Measurements from ENCODE around the gene SLCO2A1.

Gene SLCO2A1

DNA sequence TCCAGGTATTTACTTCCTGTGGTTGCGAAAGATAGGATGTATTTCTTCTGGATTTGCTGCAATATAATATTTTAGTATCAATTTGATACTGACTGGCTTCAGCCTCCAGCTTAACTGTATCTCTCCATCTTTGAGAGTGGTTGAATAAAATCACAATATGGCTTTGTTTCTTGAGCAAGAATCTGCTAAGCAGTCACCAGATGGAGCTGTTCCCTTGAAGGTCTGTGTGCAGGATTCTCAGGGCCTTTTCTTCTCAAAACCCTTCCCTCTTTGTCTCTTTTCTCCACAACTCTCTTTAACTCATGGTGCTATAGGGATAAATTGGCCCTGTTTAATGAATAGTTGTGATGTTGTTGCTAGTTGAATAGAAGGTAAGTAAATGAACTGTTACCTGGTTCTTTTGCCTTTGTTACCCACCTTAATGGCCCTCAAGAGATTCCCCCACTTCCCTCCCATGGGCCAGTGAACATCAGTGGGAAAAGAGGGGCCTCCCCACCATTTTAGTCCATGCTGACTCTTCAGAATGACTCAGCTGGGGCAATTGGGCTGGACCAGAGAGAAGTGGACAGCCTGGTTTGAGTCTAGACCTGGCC, 99.3 kb downstream of the SLCO2A1 start:
- no peak for DNase-seq

DNA sequence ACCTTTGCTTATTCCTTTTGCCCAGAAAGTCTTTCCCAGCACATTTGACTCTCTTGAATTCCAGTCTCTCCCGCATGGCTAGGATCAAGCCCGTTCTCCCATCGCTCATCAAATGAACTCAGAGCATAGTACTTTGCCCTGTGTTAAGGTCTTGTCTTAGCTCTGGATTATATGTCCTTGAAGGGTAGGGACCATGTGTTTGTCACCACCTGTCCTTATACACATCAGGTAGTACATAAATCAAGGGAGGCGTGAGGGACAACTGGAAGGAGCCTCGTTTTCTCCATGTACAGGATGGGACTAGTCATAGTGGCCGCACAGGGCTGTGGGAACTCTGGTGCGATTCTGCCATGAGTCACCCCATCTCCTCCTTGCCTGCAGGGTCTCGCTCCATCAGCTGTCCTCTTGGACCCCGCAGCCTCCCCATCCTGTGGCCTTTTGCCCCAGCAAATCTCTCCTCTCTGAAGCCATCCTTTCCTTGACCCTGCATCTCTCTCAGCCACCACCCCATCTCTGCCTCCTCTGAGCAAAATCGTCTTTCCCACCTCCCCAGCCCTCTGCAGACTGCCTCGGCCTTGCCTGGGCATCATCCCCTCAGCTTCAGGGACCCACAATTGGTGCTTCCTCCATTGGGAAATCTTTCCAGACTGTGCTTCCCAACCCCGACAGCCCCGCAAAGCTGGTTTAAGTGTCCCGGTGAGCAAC, 100.7 kb downstream of the SLCO2A1 start:
- DNase-seq = no peak

DNA sequence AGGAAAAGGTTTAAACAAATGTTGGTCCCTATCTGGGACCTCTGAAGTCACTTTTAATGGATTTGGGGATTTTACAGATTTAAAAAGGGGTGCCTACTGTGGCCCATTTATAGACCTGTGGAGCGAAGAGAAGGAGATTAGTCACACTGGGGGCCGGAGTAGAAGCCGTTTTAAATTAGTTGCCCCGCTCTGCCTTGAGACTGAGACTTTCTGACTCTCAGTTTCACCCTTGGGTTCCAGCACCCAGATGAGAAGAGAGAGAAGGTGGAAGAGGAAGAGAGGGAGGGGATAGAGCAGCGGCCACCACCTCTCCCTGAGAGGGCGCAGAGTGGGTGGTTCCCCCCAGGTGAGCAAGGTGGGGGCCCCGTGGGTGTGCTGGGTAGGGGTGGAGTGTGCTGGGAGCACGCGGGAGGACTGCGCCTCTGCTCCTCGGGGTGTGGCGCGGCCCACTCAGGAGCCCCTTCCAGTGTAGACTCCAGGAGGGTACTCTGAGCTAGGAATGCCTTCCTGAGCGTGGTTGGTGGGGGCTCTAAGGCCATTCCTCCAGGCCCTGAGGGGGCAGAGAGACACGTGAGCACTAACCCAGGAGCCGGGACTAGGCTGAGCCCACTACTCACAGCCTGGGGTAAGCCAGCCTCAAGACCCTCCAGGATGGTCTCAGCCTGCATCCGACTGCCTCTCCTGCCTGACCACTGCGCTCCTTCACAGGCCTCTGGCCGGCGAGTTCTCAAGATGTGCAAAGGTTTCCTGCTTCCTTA, 101.4 kb downstream of the SLCO2A1 start:
- no peak for DNase-seq

DNA sequence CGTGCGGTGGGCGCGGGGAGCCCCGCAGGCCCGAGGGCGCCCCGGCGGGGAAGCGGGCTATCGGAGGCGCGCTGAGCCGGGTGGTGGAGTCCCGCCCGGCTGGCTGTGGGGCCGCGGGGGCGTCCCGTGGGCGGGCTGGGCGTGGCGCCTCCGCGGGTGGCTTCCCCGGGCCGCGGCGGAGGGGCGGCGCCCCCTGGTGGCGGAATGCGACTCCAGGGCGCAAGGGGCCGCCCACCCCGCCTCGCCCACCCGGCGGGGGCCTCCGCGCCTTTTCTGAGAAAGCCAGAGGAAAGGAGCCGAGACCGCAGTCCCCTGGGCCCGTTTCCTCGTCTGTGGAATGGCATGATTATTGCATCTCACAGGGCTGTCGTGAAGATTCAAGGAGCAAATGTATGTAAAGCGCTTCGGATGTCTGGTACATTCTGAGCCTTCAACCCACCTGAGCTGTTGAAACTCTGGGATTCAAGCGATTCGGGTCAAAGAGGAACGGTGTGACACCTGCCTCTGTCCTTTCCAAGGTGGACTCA, 102.1 kb downstream of the SLCO2A1 start:
- peak; percentile 80 for DNase-seq

DNA sequence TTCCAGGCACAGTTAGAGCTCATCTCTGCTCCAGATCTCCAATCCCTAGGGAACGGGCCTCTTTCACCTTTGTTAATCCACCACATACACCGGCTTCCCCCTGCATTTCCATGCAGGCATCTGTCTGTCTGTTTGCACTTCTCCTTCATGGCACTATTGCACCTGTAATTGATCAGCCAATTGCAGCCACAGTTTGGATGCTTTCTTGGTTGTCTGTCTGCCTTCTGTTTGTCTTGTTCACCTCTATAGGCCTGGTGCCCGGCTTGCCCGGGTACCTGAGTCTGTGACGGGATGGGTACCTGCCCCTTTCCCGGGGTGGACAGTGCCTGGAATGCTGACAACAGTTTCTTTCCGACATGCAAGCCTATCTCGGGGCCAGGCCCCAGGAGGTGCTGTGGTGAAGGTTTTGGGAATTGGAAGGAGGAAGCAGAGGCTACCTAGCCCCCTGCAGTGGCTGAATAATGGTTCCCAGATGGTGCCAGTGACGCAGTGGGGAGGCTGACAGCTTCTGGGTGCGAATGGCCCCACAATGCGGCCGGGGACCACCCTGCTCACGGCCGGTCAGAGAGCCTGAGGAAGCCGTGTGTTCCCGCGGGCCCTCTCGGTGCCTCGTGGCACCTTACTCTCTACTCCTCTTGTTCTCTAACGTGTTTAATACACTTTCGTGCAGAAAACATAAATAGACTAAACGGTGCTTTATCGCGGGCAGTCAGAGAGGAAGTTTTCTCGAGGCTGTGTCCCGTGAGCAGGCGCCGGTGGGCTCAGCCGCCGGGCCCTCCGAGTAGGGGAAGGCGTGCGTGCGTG, 102.8 kb downstream of the SLCO2A1 start:
- DNase-seq = no peak

DNA sequence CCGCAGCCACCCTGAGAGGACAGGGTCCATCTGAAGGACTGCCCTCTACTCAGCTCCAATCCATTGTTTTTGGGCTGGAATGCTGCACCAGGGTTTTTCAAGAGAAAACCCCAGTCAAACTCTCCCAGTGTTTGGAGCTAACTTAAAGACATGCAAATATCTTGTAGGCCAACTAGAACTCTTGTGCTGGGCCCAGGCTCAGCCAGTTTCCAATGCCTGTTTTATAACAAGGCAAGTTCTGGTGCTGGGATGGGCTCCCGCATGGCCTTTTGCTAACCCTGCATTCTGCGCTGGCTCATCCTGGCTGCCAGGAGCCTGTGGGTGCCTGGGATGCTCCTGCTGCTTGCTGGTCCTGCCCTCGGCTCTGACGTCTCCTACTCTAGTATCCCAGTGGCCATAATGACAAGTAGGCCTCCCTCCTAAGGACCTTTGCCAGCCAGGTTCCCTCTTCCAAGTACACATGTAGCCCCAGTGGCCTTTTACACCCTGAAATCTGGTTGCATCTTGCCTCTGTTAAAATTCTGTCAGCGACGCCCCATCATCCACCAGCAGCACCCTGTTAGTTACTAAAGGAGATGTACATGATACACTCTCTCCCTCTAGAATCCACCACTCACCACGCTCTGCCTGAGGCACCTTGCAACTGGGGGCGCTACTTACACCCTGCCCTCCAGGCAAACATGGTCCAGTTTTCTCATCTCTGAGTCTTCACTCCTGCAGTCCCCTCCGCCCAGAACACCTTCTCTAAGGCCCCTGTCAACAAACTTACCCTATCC, 103.6 kb downstream of the SLCO2A1 start:
- no peak for DNase-seq

DNA sequence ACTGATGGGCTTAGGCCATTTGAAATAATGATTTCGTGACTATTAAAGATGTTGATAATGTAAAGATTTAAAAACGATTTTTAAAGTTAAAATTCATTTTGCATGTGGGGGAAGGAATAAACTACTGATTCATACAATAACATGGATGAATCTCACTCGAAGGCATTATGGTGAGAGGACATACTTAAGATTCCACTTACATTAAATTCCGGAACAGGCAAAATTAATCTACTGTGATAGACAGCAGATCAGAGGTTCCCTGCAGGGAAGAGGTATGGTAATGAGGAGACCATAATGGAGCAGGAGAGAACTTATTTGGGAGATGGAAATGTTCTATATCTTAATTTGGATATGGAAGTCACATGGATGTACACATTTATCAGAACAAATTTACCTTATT, 105.7 kb downstream of the SLCO2A1 start:
- DNase-seq = no peak

DNA sequence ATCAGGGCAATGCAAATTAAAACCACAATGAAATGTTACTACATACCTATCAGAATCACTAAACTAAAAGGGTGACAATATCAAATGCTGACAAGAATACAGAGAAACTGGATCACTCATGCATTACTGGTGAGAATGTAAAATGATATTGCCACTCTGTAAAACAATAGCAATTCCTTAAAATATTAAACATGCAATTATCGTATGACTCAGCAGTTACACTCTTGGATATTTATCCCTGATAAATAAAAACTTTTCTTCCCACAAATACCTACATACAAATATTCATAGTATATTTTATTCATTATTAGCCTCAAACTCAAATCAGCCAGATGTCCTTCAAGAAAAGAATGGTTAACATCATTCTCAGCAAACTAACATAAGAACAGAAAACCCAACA, 108.1 kb downstream of the SLCO2A1 start:
- DNase-seq = no peak

DNA sequence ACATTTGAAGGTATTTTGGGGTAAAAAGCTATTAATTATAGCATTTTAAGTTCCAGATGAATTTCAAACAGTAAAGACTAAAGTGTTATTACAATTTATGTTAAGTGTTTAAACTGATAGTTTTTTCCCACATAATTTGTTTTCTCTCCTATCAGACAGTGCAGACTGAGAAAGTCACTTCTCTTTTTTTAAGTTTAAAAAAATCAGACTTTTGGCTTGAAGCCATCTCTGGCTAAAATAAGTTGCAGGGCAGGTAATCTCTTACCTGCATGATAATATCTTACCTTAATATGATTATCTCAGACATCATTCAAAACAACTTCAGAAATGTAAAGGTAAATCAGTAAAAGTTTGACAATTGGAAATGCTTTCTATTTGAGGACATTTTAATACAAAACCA, 112.6 kb downstream of the SLCO2A1 start:
- DNase-seq = no peak

DNA sequence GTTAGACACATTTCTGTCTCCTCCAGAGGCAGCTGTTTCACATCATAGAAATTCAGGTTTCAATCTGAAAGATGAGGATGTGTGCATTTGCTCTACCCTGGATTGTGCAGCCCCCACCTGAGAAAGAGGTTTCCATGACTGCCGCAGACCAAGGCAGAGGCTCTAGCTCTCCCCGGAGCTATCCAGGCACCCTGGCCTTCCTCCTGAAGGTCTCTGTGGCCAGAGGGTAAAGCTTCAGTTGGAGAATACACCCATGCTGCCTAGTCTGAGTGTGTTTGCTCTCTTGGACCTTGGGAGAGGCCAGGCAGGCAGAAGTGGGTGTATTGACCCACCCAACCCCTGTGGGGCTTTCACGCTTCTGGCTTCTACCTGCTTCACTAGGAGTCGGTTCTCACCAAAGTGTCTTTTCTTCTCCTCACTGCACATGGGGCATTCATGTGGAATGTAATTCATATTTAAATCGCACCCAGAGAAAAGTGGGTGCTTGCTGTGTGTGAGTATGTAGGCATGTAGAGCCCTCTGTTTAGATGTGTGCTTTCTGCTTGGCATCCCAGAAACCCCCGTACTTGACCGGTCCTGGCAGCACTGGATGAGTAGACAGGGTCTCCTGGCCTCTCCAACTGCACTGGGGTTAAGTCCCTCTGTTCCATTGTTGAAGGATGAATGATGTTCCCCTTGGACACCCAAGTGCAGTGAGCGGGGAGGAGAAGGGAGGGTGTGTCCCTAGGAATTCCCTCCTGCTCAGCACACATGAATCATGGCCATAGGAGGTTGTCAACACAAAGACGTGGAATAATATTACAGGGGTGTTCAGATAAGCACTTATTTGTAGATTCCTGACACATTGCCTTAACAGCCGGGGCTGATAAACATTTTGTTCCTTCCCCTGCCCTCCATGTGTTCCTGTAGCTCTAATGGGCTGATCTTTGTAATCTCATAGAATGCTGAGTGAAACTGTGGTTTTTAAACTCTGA, 113.8 kb downstream of the SLCO2A1 start:
- no peak for DNase-seq

DNA sequence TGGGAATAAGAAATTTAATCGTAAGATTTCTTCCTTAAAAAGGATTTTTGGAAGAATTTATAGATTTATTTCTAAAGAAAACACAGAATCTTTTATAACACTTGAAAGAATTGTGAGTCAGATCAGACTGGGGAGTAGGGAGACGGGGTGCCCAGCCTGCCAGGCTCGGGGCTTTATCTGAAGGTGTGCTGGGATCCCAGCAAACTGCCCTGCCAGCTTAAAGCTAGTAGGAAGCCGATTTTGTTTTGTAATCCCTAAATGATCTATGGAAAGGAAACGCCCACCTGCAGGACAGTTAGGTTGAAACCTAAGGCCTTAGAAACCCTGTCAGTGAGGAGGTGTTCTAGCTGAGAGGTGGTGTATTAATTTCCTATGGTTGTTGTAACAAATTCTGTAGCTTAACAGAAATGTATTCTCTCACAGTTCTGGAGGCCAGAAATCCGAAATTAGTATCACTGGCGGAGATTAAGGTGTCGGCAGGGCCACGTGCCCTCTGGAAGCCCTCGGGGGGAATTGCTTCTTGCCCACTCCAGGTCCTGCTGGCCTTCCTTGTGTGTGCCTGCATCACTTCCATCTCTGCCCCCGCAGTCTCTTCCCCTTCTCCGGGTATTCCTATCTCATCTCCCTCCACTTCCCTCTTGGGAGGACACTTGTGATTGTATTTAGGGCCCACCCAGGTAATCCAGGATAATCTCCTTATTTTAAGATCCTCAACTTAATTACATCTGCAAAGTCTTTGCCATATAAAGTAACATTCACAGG, 114.7 kb downstream of the SLCO2A1 start:
- no peak for DNase-seq

DNA sequence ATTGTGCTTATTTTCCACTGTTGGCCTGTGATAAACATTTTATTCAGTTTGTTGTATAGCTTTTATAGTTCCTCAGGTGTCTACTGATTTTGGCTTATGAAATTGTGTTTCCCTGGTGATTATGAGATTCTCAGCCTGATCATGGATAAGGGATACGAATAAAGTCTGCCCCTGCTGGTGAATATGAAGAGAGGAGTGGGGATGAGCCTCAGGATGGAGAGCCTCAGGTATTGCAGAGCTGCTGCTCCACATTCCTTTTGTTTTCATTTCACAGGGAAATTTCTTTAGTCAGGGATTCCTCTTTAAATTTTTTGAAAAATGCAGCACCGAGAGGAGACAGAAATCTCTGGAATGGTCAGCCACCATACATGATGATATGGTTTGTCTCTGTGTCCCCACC, 119.3 kb downstream of the SLCO2A1 start:
- no peak for DNase-seq

DNA sequence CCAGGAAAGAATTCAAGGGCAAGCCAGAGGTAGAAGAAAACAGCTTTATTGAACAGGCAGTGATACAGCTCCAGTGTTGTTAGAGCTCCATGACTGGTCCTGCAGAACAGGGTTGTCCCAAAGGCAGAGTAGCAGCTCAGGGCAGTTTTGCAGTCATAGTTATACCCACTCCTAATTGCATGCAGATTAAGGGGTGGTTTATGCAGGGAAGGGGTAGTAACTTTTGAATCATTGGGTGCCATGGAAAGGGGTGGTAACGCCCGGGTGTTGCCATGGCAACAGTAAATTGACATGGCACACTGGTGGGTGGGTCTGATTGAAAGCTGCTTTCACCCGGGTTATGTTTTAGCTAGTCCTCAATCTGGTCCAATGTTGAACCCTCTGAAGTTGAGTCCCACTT, 124.3 kb downstream of the SLCO2A1 start:
- DNase-seq = no peak

DNA sequence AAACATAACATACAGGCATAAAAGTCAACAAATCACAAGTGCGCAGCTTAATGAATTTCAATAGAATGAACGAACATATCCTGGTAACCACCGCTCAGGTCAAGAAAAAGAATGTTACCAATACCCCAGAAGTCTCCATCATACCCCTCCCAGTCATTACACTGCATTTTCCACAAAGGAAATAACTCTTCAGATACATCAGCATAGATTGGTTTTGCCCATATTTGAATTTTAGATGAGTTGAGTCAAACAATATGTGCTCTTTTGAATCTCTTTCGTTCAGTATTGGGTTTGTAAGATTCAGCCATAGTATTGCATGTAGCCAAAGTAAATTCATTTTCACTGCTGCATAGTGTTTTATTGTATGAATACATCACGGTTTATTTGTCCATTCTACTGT, 127.9 kb downstream of the SLCO2A1 start:
- no peak for DNase-seq

DNA sequence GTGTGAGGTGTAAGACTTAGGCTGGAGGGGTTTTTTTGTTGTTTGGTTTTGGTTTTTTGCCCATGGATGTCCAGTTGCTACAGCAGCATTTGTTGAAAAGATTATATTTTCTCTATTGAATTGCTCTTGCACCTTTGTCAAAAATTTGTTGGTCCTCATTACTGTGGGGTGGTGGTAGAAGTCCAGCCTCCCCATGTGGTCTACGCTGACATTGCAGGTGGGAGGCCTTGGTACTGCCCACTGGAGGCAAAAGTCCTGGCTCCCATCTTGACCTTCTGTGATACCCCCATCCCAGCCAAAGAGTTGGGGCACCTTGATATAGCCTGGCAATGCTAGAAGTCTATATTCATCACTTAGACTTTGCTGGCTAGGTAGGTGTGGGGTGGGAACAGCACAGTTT, 128.6 kb downstream of the SLCO2A1 start:
- DNase-seq = no peak

DNA sequence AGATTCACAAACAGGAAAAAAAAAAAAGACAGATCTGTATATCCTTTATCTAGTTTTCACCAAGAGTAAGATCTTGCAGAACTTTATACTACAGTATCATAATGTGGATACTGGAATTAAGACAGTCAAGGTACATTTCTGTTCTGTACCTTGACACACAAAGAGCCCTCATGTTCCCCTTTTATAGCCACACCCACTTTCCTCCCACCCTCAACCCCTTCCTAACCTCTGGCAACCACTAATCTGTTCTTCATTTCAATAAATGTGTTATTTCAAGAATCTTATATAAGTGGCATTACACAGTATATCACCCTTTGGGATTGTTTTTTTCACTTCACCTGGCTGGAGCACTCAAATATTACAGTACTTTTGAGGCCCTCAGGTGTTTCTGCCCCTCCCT, 130.4 kb downstream of the SLCO2A1 start:
- DNase-seq = no peak

DNA sequence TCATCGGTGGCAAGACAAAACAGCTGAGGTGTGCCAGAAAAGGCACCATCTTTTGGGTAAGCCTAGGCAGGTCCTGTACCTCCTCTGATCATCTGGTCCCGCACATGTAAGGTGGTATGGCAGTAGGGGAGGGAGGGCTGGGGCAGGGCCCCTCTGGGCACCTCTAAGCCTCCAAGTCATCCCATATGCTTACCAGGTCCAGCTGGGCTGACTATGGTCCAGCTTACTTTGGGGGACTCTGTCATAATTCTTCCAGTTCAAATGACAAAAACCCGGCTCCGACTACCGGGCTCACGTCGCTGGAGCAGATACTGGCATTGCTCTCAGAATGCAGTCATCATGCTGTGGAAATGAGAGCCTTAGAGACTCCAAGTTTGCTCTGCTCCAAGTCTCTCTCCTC, 132.2 kb downstream of the SLCO2A1 start:
- no peak for DNase-seq

DNA sequence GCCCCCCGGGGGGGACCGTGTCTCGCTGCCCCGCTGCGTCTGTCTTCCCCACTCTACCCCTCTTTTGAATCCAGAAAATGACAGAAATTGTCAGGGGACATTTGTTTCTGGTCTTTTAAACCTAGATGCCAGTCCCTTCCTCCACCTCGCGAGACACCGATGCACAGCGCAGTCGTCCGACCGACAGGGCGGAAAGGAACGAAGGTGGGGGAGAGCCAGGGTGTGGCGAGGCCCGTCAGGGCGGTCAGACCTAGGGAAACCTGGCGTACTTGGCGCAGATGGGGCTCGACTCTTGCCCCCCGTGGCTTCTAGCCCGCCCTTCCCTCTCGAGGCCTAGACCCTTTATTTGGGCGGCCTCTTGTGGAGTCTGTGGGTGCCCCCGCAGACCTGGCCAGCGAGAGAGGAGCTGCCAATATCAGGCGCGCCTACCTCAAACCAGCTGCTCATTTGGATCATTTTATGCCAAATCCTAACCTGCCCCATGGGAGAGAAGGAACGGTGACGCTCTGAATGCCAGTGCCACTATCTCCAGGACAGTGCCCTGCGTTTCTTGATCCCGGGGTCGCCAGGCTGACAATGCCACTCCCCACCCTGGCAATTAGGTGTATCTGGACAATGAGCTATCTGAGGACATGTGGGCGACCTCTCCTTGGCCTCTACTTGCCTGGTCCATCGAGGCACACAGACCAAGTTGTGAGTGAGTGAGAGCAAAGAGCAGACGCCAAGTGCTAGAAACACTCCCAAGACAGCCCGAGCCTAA, 133.5 kb downstream of the SLCO2A1 start:
- no peak for DNase-seq

DNA sequence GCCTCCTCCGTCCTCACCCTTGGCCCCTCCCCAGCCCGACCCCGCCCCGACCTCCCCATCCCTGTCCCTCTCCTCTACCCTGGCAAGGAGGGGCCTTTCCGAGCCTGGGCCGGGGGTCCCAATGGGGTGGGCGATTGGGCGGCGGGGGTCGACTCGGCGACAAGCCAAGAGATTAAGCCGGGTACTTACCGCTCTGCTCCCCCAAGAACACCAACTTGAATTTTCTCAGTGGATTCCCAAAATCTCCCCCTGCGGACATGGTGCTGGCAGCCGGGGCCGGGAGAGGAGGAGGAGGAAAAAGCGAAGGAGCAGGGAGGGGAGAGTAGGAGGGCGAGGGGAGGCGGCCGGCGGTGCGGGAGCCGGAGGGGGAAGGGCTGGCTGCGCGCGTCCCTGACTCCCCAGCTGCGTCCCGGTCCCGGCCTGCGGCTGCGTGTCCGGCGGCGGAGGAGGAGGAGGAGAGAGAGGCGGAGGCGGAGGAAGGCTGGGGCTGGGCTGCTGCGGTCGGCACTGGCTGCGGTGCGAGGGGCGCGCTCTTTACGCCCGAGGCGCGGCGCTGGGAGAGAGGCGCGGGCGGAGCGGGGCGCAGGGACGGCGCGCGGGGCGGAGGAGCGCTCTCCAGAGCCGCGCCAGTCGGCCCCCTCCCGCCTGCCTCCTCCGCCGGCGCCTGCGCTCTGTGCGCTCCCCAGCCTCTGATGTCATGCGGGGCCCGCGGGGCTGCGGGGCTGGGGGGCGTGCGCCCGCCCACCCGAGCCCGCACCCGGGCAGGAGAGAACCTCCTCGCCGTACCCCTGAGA, 134.3 kb downstream of the SLCO2A1 start, which contains the start of gene RAB6B:
TSS of gene RAB6B (minus strand) at position 675 of the 794 bp plus-strand sequence. CDS start at position 259, 416 bp downstream.
- DNase-seq = peak; percentile 34
